GM21381 (cell line): ENCODE data around the gene PC.
"Not testable (repeated sequence)": the region's sequence is repeated elsewhere in the genome, so short reads cannot be mapped to it uniquely, and the experiment has no call there.

Experiments
- ATAC-seq: cut with Tn5 transposase; IDR thresholded peaks from one replicate; pipeline ENCODE4 v1.9.1; 2021; ENCODE audit warnings: mild to moderate bottlenecking, moderate library complexity; ENCODE audit not compliant: unreplicated experiment

The PC gene

DNA sequence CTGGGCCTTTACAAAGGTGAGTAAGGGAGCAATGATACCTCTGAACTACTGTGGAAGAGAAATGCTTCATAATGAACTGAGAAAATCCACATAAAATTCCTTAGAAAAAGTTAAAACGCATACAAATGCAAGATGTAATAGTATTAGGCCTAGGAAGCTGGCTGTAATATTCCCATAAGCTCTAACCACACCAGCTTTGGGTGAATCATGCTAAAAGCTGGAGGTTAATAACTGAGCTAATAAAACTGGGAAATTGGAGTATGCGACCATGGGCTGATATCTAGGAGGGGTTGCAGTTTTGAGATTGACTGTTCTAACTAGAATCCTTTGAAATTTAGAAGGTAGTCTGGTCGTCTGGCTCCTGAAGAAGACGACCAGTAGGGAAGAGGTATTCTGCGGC is 143.5 kb downstream of the PC start:
- no peak for ATAC-seq

DNA sequence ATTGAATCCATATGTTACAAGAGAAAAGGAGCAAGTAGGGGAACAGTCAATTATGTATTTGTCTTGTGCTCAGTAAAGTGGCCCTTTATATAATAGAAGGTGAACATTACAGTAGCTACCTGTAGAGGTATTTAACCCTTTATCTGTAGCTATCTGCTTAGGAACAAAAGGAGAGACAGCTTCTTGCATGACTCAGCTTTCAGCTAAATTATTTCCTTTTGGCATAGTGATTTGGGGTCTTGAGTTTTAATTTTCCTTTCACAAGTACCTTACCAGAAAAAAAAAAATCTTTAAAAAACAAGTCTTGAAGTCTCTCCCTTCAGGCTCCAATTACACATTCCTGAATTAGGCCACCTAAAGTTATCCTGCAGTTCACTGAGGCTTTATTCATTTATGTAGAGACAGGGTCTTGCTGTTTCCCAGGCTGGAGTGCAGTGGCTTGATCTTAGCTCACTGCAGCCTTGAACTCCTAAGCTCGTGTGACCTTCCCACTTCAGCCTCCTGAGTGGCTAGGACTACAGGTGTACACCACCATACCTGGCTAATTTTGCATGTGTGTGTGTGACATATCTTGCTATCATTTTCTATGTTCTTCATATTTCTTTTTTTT is 147.5 kb downstream of the PC start:
- no peak for ATAC-seq

DNA sequence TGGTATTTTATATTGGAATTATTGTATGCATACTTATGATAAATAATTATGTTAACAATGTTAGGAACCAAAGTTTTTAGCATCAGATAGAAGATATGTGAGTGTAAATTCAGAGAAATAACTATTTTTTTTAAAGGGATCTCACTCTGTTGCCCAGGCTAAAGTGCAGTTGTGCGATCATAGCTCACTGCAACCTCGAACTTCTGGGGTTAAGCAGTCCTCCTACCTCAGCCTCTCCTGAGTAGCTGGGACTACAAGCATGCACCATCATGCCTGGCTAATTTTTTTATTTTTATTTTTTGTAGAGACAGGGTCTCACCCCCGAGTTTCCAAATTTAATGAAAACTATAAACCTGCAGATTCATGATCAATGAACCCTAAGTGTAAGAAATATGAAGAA is 148.6 kb downstream of the PC start:
- no peak for ATAC-seq

DNA sequence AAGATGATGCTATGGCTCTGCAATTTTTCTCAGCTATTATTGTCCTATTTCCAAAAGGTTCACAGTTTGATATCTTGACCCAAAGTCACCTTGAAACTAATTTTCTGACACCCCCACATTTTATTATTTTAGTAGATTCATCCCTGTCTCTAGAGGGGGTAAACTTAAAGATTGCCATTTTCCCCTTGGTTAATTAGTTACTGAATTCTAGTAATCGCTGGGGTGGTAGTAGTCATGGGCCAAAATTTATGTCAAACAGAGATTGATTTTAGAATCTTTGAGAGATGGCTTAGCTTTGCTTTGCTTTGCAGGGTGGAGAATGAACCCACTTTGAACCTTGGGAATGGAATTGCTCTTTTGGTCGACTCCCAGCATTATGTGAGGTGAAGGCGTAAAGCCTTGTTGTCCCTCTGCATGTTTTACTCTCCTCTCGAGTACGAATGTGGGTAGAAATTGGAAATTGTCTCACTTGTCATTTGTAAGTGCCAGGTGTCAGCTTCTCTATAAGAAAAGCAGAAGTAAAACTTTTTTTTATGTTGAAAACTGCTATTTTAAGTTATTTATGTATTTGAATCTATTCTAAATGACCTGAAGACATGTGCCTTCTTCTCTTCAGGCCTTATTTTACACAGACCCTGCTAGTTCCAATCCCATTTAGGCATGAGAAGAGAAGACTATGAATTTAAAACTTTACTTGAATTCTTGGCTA is 157.3 kb downstream of the PC start:
- ATAC-seq: peak; percentile 72

DNA sequence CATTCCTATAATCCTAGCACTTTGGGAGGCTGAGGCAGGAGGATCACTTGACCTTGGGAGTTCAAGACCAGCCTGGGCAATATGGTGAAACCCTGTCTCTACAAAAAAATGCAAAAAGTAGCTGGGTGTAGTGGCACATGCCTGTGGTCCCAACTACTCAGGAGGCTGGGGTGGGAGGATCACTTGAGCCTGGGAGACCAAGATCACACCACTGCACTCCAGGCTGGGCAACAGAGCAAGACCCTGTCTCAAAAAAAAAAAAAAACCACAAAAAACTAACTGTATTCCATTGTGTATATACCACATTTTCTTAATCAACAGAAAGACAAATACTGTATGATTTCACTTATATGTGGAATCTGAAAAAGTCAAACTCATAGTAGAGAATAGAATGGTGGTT is 158.4 kb downstream of the PC start:
- ATAC-seq: not testable (repeated sequence)
